PFSK-1 (cell line): ENCODE results near the gene ADGRB3.

Source experiments
- FOXP2 ChIP-seq: optimal IDR thresholded peaks from 2 replicates; pipeline ENCODE3; 2011; ENCODE audit warnings: borderline replicate concordance, control low read depth, inconsistent platforms; ENCODE audit not compliant: insufficient read depth; ENCODE audit errors: extremely low read length, extremely low read depth
- POLR2AphosphoS5 ChIP-seq: IDR thresholded peaks from 2 replicates; pipeline ENCODE4 v1.6.1; 2012; ENCODE audit warnings: low read depth, mild to moderate bottlenecking, control low read depth, low read length, moderate library complexity
- REST ChIP-seq, 2 experiments: IDR thresholded peaks; 2 replicates each; pipeline versions ENCODE4 v1.6.1 to v1.8.0; 2011 to 2012; ENCODE audit warnings: low read depth in 2 of 2, low read length in 2 of 2, control low read depth in 1 of 2, inconsistent platforms in 1 of 2, mild to moderate bottlenecking in 1 of 2, moderate library complexity in 1 of 2; ENCODE audit not compliant: insufficient read depth in 1 of 2
- SIN3A ChIP-seq: IDR thresholded peaks from 2 replicates; pipeline ENCODE4 v1.6.1; 2012; ENCODE audit warnings: mild to moderate bottlenecking, low read length, moderate library complexity, borderline replicate concordance; ENCODE audit not compliant: insufficient read depth
- TAF1 ChIP-seq: IDR thresholded peaks from 2 replicates; pipeline ENCODE4 v1.6.1; 2012; ENCODE audit warnings: low read length, control low read depth, borderline replicate concordance; ENCODE audit not compliant: insufficient read depth

Gene ADGRB3

DNA sequence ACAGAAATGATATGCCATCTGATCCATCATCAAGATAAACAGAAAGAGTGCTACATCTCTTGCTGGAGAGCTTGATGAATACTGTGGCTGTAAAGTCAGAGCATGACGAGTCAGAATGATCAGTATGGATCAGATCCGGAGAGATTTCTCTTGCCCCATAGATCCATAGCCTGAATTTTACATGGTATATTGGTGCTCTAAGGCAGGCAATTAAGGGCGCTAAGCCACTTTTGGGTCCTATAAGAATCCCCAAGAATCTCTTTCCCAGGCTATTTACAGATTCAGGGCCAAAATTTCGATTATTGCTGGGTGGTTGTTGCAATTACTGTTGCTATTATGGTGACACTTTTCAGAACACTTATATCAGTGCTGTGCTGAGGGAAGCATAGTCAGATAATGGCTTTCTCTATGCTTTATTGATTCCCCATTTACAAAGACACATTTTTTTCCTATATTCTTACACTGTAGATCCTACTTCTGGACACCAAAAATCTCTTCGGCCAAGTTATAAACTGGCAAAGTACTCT, 94.4 kb downstream of the ADGRB3 start:
- TF ChIP-seq POLR2AphosphoS5 (no peak), FOXP2 (no peak), TAF1 (no peak), SIN3A (no peak), REST (IDR thresholded peaks at IDR 0.05; ENCODE audit: insufficient read depth in 1 of 2, low read depth in 2 of 2, low read length in 2 of 2) (no peak)

DNA sequence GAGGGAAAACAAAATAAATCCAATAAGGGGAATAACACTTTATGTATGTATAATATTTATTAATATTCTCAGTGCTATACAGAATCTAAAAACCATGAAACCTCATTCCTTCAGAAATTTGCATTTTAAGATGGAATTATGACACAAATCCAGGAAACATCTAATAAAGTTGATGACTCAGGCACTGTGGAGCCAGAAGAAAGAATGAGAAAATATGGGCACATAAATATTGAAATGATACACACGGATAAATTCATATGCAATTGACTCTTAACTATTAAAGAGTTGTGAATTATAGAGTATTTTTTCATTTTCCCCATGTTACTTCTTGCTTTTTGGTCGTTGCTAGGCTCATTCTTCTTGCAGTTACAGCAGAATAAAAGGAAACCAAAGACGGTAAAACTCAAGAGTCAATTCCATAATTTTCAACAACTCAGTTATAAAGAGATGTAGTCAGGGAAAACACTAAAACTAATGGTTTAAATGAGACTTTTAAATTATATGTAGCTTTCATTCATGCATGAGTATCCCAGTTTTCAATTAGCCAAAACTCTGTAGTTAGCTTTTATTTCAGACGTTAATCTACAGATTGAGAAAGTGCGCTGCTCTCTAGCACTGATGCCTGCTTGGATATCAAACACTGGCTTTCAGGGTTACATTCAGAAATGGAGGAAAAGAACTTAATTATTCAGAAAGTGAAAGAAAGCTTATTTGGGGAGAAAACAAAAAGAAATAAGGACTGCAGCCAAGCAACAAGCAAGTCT, 95.4 kb downstream of the ADGRB3 start:
- TF ChIP-seq FOXP2 (no peak), TAF1 (no peak), POLR2AphosphoS5 (no peak), REST (IDR thresholded peaks at IDR 0.05; ENCODE audit: insufficient read depth in 1 of 2, low read depth in 2 of 2, low read length in 2 of 2) (no peak), SIN3A (no peak)

DNA sequence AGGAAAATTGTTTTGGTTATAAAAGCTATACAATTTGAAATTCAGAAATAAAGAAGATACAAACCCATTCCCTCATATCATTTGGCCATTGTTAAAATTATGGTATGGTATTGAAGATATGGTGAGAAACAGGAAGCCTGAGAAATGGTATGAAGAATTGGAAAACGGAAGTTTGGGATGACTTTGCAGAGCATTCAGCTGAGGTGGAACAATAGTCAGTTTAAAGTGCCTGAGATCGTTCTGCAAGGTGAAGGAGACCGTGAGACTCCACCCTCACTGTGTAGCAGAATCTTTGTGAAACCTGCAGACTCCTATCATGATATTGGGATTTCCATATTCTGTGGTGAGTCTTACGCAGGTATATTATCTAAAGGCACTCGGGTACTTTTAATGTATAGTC, 97.3 kb downstream of the ADGRB3 start:
- no peak for TF ChIP-seq SIN3A

GRCh38 chr6:68735866-68736265, 100.8 kb downstream of the ADGRB3 start:
- TF ChIP-seq FOXP2 (no peak), TAF1 (no peak), SIN3A (no peak), REST (IDR thresholded peaks at IDR 0.05; ENCODE audit: insufficient read depth in 1 of 2, low read depth in 2 of 2, low read length in 2 of 2) (no peak), POLR2AphosphoS5 (no peak)

- TF ChIP-seq POLR2AphosphoS5, result no peak
- TF ChIP-seq SIN3A, result no peak
- no peak for TF ChIP-seq TAF1
- TF ChIP-seq FOXP2, result no peak
- no peak for TF ChIP-seq REST (IDR thresholded peaks at IDR 0.05; ENCODE audit: insufficient read depth in 1 of 2, low read depth in 2 of 2, low read length in 2 of 2)
Measured at GRCh38 chr6:68737061-68737460, 102.0 kb downstream of the ADGRB3 start.
